ENCODE data around the gene PROK2.

PROK2 gene

DNA sequence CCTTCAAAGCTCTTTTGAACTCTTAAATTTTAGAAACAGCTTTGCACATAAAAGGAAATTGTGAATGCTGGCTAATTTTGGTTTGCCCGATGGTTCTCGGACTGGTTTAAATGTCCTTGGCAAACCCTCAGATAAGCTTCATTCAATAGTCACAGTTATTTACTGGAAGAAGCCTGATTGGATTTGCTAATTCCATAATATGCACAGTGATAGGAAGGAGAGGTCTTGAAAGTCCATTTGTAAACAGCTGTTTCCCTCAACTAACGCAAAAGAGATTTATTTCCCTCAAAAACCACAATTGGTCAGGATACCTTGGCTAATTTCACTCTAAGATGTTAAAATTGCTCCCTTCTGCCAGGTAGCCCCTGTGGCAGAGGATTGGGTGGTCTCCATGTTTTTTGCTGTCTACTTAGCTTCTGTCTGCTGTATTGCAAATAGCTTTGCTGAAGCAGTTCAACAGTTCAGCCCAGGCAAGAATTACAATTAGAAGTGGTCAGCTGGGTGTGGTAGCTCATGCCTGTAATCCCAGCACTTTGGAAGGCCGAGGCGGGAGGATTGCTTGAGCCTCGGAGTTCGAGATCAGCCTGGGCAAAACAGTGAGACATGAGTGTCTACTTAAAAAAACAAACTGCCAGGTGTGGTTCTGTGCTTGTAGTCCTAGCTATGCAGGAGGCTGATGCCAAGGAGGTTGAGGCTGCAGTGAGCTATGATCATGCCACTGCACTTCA is 30.6 kb upstream of the PROK2 start:
- DNase-seq (ENCODE audit: low read depth in 2 of 2), result no peak
- TF ChIP-seq, protein P1, sequence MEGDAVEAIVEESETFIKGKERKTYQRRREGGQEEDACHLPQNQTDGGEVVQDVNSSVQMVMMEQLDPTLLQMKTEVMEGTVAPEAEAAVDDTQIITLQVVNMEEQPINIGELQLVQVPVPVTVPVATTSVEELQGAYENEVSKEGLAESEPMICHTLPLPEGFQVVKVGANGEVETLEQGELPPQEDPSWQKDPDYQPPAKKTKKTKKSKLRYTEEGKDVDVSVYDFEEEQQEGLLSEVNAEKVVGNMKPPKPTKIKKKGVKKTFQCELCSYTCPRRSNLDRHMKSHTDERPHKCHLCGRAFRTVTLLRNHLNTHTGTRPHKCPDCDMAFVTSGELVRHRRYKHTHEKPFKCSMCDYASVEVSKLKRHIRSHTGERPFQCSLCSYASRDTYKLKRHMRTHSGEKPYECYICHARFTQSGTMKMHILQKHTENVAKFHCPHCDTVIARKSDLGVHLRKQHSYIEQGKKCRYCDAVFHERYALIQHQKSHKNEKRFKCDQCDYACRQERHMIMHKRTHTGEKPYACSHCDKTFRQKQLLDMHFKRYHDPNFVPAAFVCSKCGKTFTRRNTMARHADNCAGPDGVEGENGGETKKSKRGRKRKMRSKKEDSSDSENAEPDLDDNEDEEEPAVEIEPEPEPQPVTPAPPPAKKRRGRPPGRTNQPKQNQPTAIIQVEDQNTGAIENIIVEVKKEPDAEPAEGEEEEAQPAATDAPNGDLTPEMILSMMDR (IDR thresholded peaks at IDR 0.05; ENCODE audit: low read depth, low read length), result no peak

DNA sequence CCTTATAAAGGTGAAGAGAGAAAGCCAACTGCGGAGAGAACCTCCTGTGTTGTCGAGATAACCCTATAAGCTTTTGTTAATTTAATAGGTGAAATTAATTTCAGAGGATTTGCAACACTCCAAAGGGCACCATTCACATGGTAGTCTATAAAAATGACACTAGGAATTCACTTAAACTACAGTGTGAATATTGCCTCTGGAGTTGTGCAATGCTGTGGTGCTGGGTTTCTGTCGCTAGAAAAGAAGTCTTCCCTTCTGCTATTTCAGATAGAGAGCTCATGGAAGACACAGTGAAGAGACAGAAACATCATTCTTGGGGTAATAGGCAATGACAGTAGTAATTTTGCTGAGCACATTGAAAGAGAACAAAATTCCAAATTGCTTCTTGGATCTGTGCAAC is 28.8 kb upstream of the PROK2 start:
- DNase-seq (ENCODE audit: low read depth in 2 of 2), result no peak
- no peak overlapping the region for H3K4me3 ChIP-seq (replicated peaks in 1 of 2; ENCODE audit: low read depth in 2 of 2, low read length in 2 of 2)
- TF ChIP-seq, protein P1 (IDR thresholded peaks at IDR 0.05; ENCODE audit: low read depth, low read length), result no peak

More for the DNA sequence above, 30.6 kb upstream of the PROK2 start:
- no peak overlapping the region for H3K4me3 ChIP-seq (replicated peaks in 1 of 2; ENCODE audit: low read depth in 2 of 2, low read length in 2 of 2)

DNA sequence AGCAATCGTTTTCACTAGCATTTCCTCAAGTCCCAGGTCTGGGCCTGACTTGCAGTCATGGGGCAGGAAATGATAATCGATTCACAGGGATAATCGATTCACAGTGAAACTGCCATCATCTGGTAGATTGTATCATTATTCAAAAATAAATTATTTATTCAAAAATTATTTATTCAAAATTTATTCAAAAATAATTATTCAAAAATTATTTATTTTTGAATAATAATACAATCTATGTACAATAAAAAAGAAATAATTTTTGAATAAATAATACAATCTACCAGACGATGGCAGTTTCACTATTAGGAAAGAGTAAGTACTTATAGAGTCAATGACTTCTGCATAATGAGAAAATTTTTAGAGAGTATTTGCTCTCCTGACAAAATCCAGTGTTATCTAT is 28.1 kb upstream of the PROK2 start:
- TF ChIP-seq, protein P1 (IDR thresholded peaks at IDR 0.05; ENCODE audit: low read depth, low read length), result no peak
- no peak for DNase-seq (ENCODE audit: low read depth in 2 of 2)

DNA sequence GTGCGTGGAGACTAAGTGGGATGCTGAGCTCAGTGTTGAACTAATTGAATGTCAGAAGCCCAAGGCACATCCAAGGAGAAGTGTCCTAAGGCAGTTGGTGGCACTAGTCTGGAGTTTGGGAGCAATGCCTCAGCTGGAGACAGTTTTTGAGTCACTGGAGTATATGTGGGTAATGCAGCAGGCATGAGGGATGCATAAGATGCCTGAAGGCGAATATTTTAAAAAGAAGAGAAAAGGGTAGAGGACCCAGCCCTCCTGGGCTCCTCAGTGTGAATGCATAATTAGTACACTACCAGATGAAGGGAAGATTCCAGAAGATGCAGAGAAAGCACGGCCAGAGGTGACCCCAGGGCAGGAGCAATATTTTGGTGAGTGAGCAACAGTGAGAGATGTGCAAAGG is 25.1 kb upstream of the PROK2 start:
- no peak overlapping the region for H3K4me3 ChIP-seq (replicated peaks in 1 of 2; ENCODE audit: low read depth in 2 of 2, low read length in 2 of 2)
- DNase-seq (ENCODE audit: low read depth in 2 of 2), result no peak
- TF ChIP-seq, protein P1 (IDR thresholded peaks at IDR 0.05; ENCODE audit: low read depth, low read length), result no peak

More for the DNA sequence above, 28.1 kb upstream of the PROK2 start:
- H3K4me3 ChIP-seq (replicated peaks in 1 of 2; ENCODE audit: low read depth in 2 of 2, low read length in 2 of 2), result no peak overlapping the region

DNA sequence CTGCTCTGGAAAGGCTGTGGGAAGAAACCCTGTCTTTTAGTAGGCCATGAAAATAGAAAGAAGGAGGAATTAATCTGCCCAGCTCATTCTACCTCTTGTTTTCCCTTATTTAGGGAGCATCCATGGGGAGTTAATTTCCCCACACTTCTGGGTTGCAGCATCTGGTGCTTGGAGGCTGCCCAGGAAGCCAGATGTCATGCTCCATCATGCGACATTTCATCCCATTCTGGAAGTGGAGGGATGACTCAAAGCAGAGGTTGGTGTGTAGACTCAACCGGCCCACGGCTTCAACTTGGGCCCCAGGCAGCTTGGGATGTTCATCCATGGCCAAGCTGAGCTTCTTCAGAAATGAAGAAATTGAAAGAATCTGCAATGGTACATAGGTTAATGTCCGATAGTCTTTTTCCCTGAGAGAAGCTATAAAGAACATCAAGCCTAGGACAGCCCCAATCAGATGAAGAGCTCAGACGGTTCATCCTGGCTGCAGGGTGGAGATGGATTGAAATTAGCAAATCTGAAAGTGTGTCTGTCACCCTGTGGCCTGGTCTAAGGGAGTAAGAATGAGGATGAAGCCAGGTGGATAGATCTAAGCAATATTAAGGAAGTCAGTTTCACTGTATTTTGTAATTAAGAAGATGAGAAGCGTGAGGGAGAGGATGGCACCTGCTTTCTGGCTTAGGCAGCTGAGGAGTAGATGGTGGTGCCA is 24.5 kb upstream of the PROK2 start:
- H3K4me3 ChIP-seq (replicated peaks in 1 of 2; ENCODE audit: low read depth in 2 of 2, low read length in 2 of 2), result no peak overlapping the region
- TF ChIP-seq, protein P1 (IDR thresholded peaks at IDR 0.05; ENCODE audit: low read depth, low read length), result no peak
- DNase-seq (ENCODE audit: low read depth in 2 of 2), result no peak

DNA sequence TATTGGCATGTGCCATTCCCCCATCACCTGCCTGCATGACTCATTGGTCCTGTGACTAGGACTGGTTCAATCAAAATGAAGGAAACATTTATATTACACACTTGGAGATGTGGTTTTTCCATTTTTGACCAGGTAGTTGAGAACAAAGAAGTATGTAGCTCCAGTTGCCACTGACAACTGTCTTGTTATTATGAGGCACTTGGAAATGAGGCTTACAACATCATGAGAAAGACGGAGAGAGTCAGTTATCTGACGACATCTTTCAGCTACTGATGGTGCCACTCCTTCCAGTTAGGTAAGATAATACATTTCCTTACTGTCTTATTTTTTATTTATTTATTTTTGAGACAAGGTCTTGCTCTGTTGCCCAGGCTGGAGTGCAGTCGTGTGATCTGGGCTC is 21.8 kb upstream of the PROK2 start:
- DNase-seq (ENCODE audit: low read depth in 2 of 2), result no peak
- H3K4me3 ChIP-seq (replicated peaks in 1 of 2; ENCODE audit: low read depth in 2 of 2, low read length in 2 of 2), result no peak overlapping the region
- TF ChIP-seq, protein P1 (IDR thresholded peaks at IDR 0.05; ENCODE audit: low read depth, low read length), result no peak
